Measurements from ENCODE around the gene C2CD3. TPM values are rescaled to one million over a fixed set of nuclear protein-coding genes. Genes with fewer than 3 reads are reported as not detected.

The C2CD3 gene
- total RNA-seq, 1 experiment from 2014 or later: 22.0 TPM

DNA sequence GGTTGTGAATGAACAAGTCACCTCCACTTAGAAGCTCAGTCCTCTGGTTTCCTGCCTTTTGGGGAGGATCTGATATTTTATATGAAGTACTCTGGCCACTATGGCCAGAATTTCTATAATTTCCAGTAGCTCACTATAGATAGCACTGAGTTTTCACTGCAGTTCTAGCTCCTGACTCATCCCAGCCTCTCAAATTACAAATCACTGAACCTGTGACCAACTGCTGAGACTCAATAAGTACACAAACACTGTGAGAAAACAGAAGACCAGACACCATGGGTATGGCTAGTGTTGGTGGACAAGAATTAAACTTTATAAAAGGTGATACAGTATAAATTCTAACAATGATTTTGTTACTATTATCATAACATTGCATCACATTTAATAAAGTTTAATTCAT, 114.9 kb downstream of the C2CD3 start:
- H2BK20ac ChIP-seq (ENCODE audit: low read depth, low read length, poor library complexity, severe bottlenecking): no peak overlapping the region
- no peak overlapping the region for H3K4ac ChIP-seq (ENCODE audit: low read depth, low read length)
- H4K20me1 ChIP-seq (ENCODE audit: control insufficient read depth, insufficient read depth, insufficient read length): no peaks in the 10 kb centered on the region
- no peak overlapping the region for H3T11ph ChIP-seq (ENCODE audit: low read length)
- no peak overlapping the region for H4K91ac ChIP-seq (ENCODE audit: insufficient read length, low read depth, low read length)
- TF ChIP-seq CTCF (conservative IDR thresholded peaks at IDR 0.05): no peak
- no peaks in the 10 kb centered on the region for H3K23me2 ChIP-seq (ENCODE audit: insufficient read length, low read depth, low read length, poor library complexity, severe bottlenecking)
- H2BK12ac ChIP-seq (ENCODE audit: insufficient read length, low read depth, low read length): no peak overlapping the region
- Mint-ChIP-seq H3K36me3 (ENCODE audit: insufficient read depth in 1 of 3, low read depth in 3 of 3) (peaks cover 4 to 25% (median 16%) of the 10 kb centered on the region in 3 experiments; a peak in 6 of 7 replicates), H3K4me1 (peaks cover 5 to 6% of the 10 kb centered on the region in 2 experiments), H3K9me3 (no peaks in the 10 kb centered on the region), H3K27me3 (ENCODE audit: low read depth) (no peaks in the 10 kb centered on the region), H3K4me3 (no peak overlapping the region), H3K27ac (peak overlapping the region in 1 of 3 experiments; percentile 30; a peak in 1 of 7 replicates)
- no peaks in the 10 kb centered on the region for H3K27me3 ChIP-seq (ENCODE audit: insufficient read depth, low read length)
- H3K4me2 ChIP-seq (ENCODE audit: insufficient read depth, insufficient read length, low read length): no peak overlapping the region
- H2BK120ac ChIP-seq (ENCODE audit: low read depth, low read length, poor library complexity, severe bottlenecking): no peak overlapping the region
- no peak overlapping the region for H4K5ac ChIP-seq (ENCODE audit: insufficient read length, low read depth, low read length)
- H2AFZ ChIP-seq (ENCODE audit: low read length): no peak overlapping the region
- H3K79me1 ChIP-seq (ENCODE audit: insufficient read depth, low read depth, low read length, poor library complexity, severe bottlenecking): no peaks in the 10 kb centered on the region
- no peak overlapping the region for H3K18ac ChIP-seq (ENCODE audit: insufficient read length, low read depth, low read length)
- no peak overlapping the region for H3K27ac ChIP-seq (ENCODE audit: insufficient read length, low read depth, low read length)
- H2BK5ac ChIP-seq (ENCODE audit: insufficient read length, low read length): no peak overlapping the region
- no peak for DNase-seq
- H3K4me1 ChIP-seq (ENCODE audit: insufficient read depth, low read length): no peaks in the 10 kb centered on the region
- no peak overlapping the region for H4K8ac ChIP-seq (replicated peaks; ENCODE audit: insufficient read length, low read depth, low read length)
- no peak overlapping the region for H3K14ac ChIP-seq (ENCODE audit: insufficient read depth, low read length)
- H3K56ac ChIP-seq (ENCODE audit: insufficient read length, low read depth, low read length): no peak overlapping the region
- no peaks in the 10 kb centered on the region for H3K9me3 ChIP-seq (ENCODE audit: control insufficient read depth, low read depth, low read length)
- H3K9ac ChIP-seq (ENCODE audit: extremely low read depth, insufficient read length, low read length): no peak overlapping the region
- H2AK5ac ChIP-seq (ENCODE audit: insufficient read length, low read length): no peak overlapping the region
- no peak overlapping the region for H3K23ac ChIP-seq (ENCODE audit: insufficient read length, low read depth, low read length)
- H2BK15ac ChIP-seq (ENCODE audit: low read depth, low read length): no peak overlapping the region
- no peaks in the 10 kb centered on the region for H3K79me2 ChIP-seq (ENCODE audit: insufficient read depth, low read length)

Measured in H9 (cell line).